Chondrocyte (in vitro differentiated cells): ENCODE results near the gene LMX1A. TPM values are rescaled to one million over a fixed set of nuclear protein-coding genes. Genes with fewer than 3 reads are reported as not detected.

Source experiments
- DNase-seq: peaks from one replicate; pipeline ENCODE4 v3.0.0; 2021; ENCODE audit warnings: mixed read lengths, low spot score
- H3K27ac Mint-ChIP-seq: one replicate; pipeline ENCODE4 v1.8.0; 2021; ENCODE audit warnings: mild to moderate bottlenecking, moderate library complexity, mixed read lengths; ENCODE audit not compliant: unreplicated experiment
- H3K27me3 Mint-ChIP-seq: 2 replicates; pipeline ENCODE4 v1.8.0; 2021; ENCODE audit warnings: low read depth, mixed read lengths
- H3K36me3 Mint-ChIP-seq: 2 replicates; pipeline ENCODE4 v1.8.0; 2021; ENCODE audit warnings: low read depth, mixed read lengths
- H3K4me1 Mint-ChIP-seq: 2 replicates; pipeline ENCODE4 v1.8.0; 2021; ENCODE audit warnings: low read depth, mild to moderate bottlenecking, mixed read lengths
- H3K4me3 Mint-ChIP-seq: one replicate; pipeline ENCODE4 v1.8.0; 2021; ENCODE audit warnings: mild to moderate bottlenecking, moderate library complexity, mixed read lengths; ENCODE audit not compliant: unreplicated experiment
- H3K9me3 Mint-ChIP-seq: 2 replicates; pipeline ENCODE4 v1.8.0; 2021; ENCODE audit warnings: low read depth, mixed read lengths
- CTCF ChIP-seq: fragments of 200-600 bp; sonication (generic); IDR thresholded peaks from 2 replicates; pipeline ENCODE4 v1.5.0; 2021; ENCODE audit warnings: antibody characterized with exemption, mild to moderate bottlenecking, moderate library complexity
- total RNA-seq: library from RNA; stranded (reverse); gene quantifications from 3 replicates; pipeline ENCODE4 v1.2.1, GENCODE V29; 2021

LMX1A gene
- total RNA-seq, 1 donor from 2014 or later = not detected

GRCh38 chr1:165365341-165365740 lies 8.8 kb upstream of the LMX1A start:
- Mint-ChIP-seq H3K9me3 (no peaks in the 10 kb centered on the region), H3K36me3 (no peaks in the 10 kb centered on the region), H3K4me3 (no peak overlapping the region), H3K27ac (no peak overlapping the region), H3K4me1 (no peaks in the 10 kb centered on the region), H3K27me3 (peaks cover 66% of the 10 kb centered on the region)
- DNase-seq = no peak
- TF ChIP-seq CTCF = no peak

- no peak for DNase-seq
- Mint-ChIP-seq H3K9me3 (no peaks in the 10 kb centered on the region), H3K27me3 (peaks cover 70% of the 10 kb centered on the region), H3K36me3 (no peaks in the 10 kb centered on the region), H3K4me3 (no peak overlapping the region), H3K27ac (no peak overlapping the region), H3K4me1 (no peaks in the 10 kb centered on the region)
- no peak for TF ChIP-seq CTCF
Measured at GRCh38 chr1:165364568-165365133, 8.1 kb upstream of the LMX1A start.

GRCh38 chr1:165356876-165357275 lies 361 bp upstream of the LMX1A start:
- peaks cover 86% of the 10 kb centered on the region for H3K27me3 Mint-ChIP-seq
- no peak for DNase-seq
- peaks cover 26% of the 10 kb centered on the region for H3K4me1 Mint-ChIP-seq
- no peak overlapping the region for H3K27ac Mint-ChIP-seq
- H3K9me3 Mint-ChIP-seq = no peaks in the 10 kb centered on the region
- H3K36me3 Mint-ChIP-seq = no peaks in the 10 kb centered on the region
- peak overlapping the region; percentile 38 for H3K4me3 Mint-ChIP-seq
- no peak for TF ChIP-seq CTCF

DNA sequence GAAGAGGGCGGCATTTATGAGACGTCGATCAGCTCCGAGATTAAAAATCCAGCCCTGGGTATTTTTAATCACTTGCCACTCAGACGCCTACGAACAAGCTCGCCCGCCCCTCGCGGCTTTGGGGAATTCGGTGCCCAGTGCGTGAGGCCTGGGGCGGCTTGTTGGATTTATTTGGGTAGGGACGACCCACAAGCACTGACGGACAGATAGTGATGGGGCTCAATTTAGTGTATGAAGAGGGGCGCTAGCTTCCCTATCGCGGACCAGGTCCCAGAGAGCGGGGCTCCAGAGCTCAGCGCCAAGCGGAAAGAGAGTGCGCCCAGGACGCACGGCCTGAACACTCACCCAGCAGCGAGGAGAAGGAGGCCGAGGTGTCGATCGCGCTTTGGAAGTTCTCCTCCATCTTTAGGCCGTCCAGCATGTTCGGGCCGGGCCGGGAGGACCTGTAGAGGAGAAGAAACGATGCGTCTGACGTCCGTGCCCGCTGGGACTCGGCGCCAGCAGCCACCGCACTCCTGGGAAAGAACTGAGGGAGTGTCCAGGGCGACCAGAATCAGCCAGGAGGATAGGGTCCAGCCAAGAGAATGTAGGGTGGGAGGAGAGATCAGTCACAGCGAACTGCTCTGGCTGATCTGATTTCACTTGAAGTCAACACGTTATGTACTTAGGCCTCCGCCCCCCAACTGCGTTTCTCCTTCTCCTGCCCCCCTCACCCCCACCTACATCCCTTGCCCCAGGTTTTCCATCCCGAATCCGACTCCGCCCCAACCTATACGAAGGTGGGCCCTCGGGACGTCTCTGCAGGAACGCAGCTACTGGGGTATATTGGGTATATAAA lies 1.2 kb downstream of the LMX1A start:
- Mint-ChIP-seq H3K27me3 (peaks cover 87% of the 10 kb centered on the region), H3K9me3 (no peaks in the 10 kb centered on the region), H3K4me3 (peak overlapping the region; percentile 54), H3K27ac (no peak overlapping the region), H3K4me1 (peaks cover 26% of the 10 kb centered on the region), H3K36me3 (no peaks in the 10 kb centered on the region)
- no peak for DNase-seq
- no peak for TF ChIP-seq CTCF

- no peak overlapping the region for H3K27ac Mint-ChIP-seq
- H3K36me3 Mint-ChIP-seq = no peaks in the 10 kb centered on the region
- peaks cover 86% of the 10 kb centered on the region for H3K27me3 Mint-ChIP-seq
- DNase-seq = no peak
- TF ChIP-seq CTCF = no peak
- H3K9me3 Mint-ChIP-seq = no peaks in the 10 kb centered on the region
- peaks cover 26% of the 10 kb centered on the region for H3K4me1 Mint-ChIP-seq
- H3K4me3 Mint-ChIP-seq = no peak overlapping the region
Measured at GRCh38 chr1:165354739-165355138, 1.8 kb downstream of the LMX1A start.
